GM12891 (cell line): ENCODE data around the gene ABL1.
"Not testable (repeated sequence)": the region's sequence is repeated elsewhere in the genome, so short reads cannot be mapped to it uniquely, and the experiment has no call there.

Source experiments
- DNase-seq: peaks from one replicate; pipeline ENCODE4 v3.0.0; 2011; ENCODE audit warnings: low spot score; ENCODE audit not compliant: insufficient read length
- FAIRE-seq: peaks from 2 replicates; lab custom pipeline; 2011; peaks lifted over from hg19 to GRCh38; lab: Jason Lieb, UNC
- PAX5 ChIP-seq: IDR thresholded peaks from 2 replicates; pipeline ENCODE4 v1.6.1; 2011; ENCODE audit warnings: low read length, moderate library complexity, mild to moderate bottlenecking; ENCODE audit not compliant: insufficient read depth, severe bottlenecking
- POLR2A ChIP-seq: IDR thresholded peaks from 2 replicates; pipeline ENCODE4 v1.6.1; 2011; ENCODE audit warnings: low read depth, low read length, control low read depth
- POLR2AphosphoS5 ChIP-seq: IDR thresholded peaks from 2 replicates; pipeline ENCODE4 v1.6.1; 2011; ENCODE audit warnings: low read depth, low read length, control low read depth
- POU2F2 ChIP-seq: IDR thresholded peaks from 2 replicates; pipeline ENCODE4 v1.6.1; 2011; ENCODE audit warnings: low read depth, mild to moderate bottlenecking, control low read depth, low read length, moderate library complexity
- SPI1 ChIP-seq: IDR thresholded peaks from 2 replicates; pipeline ENCODE4 v1.6.1; 2011; ENCODE audit warnings: low read depth, low read length, control low read depth
- TAF1 ChIP-seq: IDR thresholded peaks from 2 replicates; pipeline ENCODE4 v1.6.1; 2011; ENCODE audit warnings: low read depth, low read length, control low read depth

The ABL1 gene

DNA sequence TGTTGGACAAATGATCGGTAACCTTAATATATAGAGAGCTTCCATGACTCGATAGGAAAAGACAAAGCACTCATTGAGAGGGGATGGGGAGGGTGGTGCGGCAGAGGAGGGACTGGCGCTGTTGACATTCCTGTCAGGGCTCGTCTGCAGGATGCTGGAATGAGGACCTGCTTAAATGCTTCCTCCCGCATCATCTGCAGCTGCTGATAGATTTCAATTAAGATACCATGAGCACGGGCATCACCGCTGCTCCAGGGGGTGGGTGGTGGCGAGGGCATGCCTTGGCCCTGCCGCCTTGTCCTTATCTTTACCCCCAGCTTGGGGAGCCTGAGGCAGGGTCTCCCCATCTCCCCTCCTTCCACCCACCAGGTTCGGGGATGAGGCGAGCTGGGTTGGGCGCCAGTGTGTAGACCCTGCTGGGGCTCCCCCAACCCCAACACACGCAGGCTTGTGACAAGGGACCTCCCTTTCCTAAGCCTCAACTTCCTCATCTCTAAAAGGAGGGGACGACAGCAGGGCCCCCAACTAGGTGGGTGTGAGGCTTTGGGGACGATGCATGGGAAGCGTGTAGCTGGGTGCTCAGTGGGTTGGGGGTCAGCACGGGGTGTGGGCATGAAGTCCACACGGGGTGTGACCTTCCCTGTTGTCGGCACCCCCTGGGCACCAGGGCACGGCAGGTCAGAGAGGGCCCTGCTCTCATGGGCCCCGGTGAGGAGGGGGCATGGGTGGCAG, 73.3 kb downstream of the ABL1 start:
- TF ChIP-seq TAF1 = no peak
- FAIRE-seq (no peak), DNase-seq (no peak)

DNA sequence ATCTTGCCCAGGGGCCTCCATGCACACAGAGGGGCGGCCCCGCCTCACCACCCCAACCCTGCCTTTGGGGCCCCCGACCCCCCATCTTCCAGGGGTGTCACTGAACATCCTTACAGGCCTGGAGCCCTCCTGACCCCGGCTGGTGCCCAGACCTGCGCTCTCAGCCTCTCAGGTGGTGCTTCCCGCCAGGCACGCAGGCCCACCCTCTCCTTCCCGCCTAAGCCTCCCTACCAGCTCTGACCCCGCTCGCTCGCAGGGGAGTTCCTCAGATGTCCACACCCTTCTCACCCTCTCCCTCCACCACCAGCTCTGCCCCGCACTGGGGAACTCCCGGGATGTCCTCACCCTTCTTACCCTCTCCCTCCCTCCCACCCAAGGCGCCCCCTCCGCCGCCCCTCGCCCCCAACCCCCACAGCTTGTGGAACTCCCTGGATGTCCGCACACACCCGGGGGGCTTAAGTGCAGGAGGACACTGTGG, 73.9 kb downstream of the ABL1 start:
- TF ChIP-seq TAF1 = no peak
- TF ChIP-seq POLR2A = no peak
- TF ChIP-seq PAX5 = no peak
- TF ChIP-seq POLR2AphosphoS5 = no peak
- no peak for TF ChIP-seq SPI1
- no peak for TF ChIP-seq POU2F2
- FAIRE-seq = no peak
- no peak for DNase-seq

DNA sequence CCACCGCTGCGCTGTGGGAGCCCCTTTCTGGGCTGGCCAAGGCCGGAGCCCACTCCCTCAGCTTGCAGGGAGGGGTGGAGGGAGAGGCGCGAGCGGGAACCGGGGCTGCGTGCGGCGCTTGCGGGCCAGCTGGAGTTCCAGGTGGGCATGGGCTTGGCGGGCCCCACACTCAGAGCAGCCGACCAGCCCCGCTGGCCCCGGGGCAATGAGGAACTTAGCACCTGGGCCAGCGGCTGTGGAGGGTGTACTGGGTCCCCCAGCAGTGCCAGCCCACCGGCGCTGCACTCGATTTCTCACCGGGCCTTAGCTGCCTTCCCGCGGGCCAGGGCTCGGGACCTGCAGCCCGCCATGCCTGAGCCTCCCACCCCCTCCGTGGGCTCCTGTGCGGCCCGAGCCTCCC, 75.0 kb downstream of the ABL1 start:
- DNase-seq, FAIRE-seq: not testable (repeated sequence)

DNA sequence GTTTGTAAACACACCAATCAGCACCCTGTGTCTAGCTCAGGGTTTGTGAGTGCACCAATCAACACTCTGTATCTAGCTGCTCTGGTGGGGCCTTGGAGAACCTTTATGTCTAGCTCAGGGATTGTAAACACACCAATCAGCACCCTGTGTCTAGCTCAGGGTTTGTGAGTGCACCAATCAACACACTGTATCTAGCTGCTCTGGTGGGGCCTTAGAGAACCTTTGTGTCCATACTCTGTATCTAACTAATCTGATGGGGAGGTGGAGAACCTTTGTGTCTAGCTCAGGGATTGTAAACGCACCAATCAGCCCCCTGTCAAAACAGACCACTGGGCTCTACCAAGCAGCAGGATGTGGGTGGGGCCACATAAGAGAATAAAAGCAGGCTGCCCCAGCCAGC, 75.6 kb downstream of the ABL1 start:
- not testable (repeated sequence) for FAIRE-seq, DNase-seq

DNA sequence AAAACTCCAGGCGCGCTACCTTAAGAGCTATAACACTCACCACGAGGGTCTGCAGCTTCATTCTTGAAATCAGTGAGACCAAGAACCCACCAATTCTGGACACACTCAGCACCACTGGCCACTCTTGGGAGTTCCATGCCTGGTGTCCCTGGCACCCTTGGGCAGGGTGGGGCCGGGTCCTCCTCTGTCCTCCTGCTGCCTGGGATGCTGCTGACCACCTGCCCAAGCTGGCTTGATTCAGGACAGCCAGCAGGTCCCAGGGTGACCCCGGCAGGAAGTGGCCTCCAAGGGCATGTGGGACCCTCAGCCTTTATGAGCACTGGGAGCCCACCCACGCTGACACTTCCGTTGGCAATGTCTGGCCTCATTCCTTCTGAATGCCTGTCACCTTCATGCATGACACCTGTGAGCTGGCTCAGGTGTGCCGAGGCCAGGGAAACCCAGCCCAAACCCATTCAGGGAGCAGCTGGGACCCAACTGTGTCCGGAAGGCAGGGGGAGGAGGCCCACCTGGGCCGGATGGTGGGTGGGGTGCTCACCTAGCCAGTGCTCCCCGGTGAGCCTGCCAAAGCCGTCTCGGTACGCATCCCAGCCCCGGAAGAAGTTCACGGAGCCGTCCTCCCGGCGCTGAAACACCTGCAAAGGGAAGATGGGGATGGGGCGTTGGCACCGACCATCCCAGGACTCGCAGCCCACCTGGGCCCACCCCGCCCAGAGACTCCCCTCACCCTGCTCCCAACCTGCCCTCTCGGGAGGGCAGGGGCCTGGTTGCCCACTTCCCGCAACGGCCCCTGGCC, 76.4 kb downstream of the ABL1 start:
- no peak for FAIRE-seq
- TF ChIP-seq POLR2AphosphoS5 (no peak), POU2F2 (no peak), SPI1 (no peak), PAX5 (no peak), TAF1 (no peak), POLR2A (no peak)

DNA sequence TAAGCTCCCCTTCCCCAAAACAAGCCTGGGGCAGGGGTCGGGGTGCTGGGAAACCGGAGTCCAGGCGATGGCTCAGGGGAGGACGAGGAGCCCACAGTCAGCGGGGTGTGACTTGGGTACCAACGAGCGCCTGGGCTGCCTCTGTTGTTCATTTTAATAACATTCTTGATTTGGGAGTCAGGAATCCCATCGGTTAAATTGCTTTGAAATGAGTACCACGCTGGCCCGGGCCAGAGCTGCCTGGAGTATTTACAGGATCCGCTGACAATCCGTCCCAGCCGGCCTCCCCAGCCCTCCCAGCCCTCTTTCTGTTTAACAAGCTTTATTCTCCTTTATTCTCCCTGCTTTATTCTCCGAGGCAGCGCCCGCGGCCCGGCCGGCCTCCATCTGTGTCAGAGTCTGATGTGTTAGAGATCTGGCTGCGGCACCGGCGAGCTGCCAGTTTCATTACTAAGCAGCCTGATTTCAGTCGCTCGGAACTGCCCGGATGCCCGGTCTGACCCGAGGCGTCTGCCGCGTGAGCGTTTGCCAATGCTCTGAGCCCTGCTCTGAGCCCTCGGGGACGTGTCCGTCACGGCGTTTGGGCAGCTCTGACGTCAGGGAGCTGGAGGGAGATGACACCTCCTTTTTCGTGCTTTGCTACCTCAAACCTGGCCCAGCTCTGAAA, 78.0 kb downstream of the ABL1 start:
- TF ChIP-seq POU2F2 = no peak
- no peak for TF ChIP-seq SPI1
- TF ChIP-seq PAX5 = no peak
- TF ChIP-seq POLR2A = no peak
- no peak for TF ChIP-seq TAF1
- TF ChIP-seq POLR2AphosphoS5 = no peak
- FAIRE-seq (no peak), DNase-seq (no peak)

More for the DNA sequence above, 76.4 kb downstream of the ABL1 start:
- DNase-seq = no peak

DNA sequence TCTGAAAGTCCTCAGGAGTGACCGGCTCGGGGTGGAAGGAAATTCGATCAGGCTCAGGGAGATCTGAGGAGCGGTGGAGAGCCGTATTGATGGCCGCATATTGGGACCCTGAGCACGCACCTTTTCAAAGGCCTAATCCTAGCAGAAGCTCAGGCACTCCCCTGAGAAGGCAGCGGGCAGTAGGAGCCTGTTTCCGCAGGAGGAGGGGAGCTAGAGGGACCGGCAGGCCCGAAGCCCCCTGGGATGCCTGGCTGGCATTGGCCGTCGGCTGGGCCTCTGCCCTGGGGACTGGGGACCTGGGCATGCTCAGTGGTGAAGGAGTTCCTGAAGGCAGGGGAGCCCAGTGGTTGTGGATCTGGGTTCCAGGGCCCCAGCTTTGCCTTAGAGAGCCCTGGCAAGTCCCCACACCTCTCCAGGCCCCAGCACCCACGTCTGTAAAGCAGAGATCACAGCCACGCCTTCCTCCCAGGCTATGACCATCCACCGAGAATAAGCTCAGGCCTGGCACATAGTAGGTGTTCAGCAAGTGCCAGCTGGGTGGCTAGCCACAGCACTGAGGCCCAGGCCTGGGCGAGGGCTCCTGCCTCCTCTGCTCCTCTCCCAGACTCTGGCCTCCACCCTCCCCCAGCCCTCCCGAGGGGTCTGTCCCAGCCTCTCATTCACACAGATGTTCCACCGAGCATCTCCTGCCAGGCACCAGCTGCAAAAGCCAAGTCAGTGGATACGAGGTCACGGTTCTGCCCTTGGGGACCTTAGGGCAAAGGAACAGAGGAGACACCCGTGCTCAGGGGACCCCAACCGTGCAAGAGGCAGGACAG, 78.8 kb downstream of the ABL1 start:
- no peak for TF ChIP-seq POLR2AphosphoS5
- TF ChIP-seq SPI1 = no peak
- TF ChIP-seq POLR2A = no peak
- TF ChIP-seq PAX5 = no peak
- no peak for TF ChIP-seq TAF1
- no peak for TF ChIP-seq POU2F2
- FAIRE-seq (no peak), DNase-seq (no peak)

DNA sequence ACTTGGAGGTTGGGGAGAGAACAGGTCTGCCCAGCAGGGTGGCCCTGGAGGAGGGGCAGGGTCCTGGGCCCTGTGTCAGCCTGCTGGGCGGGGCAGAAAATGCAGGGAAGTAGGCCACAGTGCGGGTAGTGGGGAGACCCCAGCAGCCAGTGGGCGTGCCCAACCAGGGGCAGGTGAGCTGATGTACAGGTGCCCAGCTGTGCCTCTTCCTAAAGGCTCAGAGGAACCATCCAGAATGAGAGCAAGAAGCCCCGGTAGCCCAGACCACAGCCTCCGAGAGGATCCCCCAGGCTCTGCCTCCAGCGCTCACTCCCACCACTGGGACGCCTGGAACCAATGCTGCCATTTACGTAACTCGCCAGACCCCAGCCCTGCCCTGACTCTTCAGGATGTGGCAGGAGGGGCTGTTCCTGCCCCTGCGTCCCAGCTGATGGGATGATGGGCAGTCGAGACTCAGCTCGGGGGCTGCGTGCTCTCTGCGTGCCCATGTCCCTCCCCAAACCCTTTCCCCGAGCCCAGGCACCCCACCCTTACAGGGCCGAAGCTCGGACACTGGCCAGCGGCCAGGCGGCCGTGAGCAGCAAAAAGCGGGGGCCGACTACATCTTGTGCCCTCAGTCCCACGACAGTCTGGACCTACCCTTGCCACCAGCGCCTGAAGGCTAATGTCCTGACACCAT, 79.5 kb downstream of the ABL1 start:
- FAIRE-seq (no peak), DNase-seq (no peak)
- TF ChIP-seq POLR2AphosphoS5 (no peak), POU2F2 (no peak), PAX5 (no peak), SPI1 (no peak), POLR2A (no peak), TAF1 (no peak)

DNA sequence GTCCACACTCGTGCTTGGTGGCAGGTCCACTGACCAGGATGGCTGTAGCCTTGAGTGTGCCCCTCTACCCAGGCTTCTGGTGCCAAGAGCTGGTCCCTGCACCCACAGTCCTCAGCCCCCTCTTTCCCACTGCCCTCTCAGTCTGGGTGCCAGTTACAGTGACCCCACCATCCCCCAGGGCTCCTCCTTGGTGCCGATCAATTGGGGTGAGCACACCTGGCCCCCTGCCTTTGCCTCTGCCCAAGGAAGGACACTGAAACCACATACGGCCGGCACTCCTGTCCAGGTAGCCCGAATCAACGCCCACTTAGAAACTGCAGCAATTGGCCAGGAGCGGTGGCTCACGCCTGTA, 80.0 kb downstream of the ABL1 start:
- TF ChIP-seq POLR2A (no peak), PAX5 (no peak), TAF1 (no peak), POLR2AphosphoS5 (no peak), POU2F2 (no peak), SPI1 (no peak)
- no peak for DNase-seq
- no peak for FAIRE-seq
